IPS-NIHi11 (cell line): ENCODE data around the gene IRAK4.

Experiments used
- DNase-seq: peaks from one replicate; pipeline ENCODE4 v3.0.0; 2012; ENCODE audit warnings: mixed read lengths, low spot score

The IRAK4 gene

GRCh38 chr12:43836475-43836989 is 77.8 kb downstream of the IRAK4 start:
- no peak for DNase-seq
